Psoas muscle (tissue), 8 donors: ENCODE data around the gene GPR107. TPM values are rescaled to one million over a fixed set of nuclear protein-coding genes. Genes with fewer than 3 reads are reported as not detected.

ENCODE experiments used
- ATAC-seq, 4 donors: fragments of 200-7000 bp; cut with Tn5 transposase; one replicate each; pipeline ENCODE4 v1.9.1; 2020; ENCODE audit warnings: moderate library complexity in 3 of 4, mild to moderate bottlenecking in 2 of 4
- DNase-seq, 2 donors: peaks; one replicate each; pipeline ENCODE4 v3.0.0-alpha.2; 2020
- H3K27ac ChIP-seq: fragments of 200-600 bp; one replicate; pipeline ENCODE4 v1.8.0; 2022
- H3K27me3 ChIP-seq, 3 donors: fragments of 200-600 bp in 1 of 3; one replicate each; pipeline versions ENCODE4 v1.6.1 to v1.8.0; 2013 to 2022; ENCODE audit warnings: low read length in 2 of 3, mild to moderate bottlenecking in 2 of 3, moderate library complexity in 1 of 3; ENCODE audit not compliant: insufficient read depth in 3 of 3
- H3K36me3 ChIP-seq, 2 donors: fragments of 200-600 bp in 1 of 2; one replicate each; pipeline versions ENCODE4 v1.6.1 to v1.8.0; 2013 to 2022; ENCODE audit warnings: low read depth in 1 of 2, mild to moderate bottlenecking in 1 of 2, moderate library complexity in 1 of 2; ENCODE audit not compliant: insufficient read depth in 1 of 2
- H3K4me1 ChIP-seq: fragments of 200-600 bp; one replicate; pipeline ENCODE4 v1.8.0; 2022
- H3K4me3 ChIP-seq: fragments of 200-600 bp; one replicate; pipeline ENCODE4 v1.8.0; 2022; ENCODE audit warnings: mild to moderate bottlenecking
- H3K9me3 ChIP-seq: fragments of 200-600 bp; one replicate; pipeline ENCODE4 v1.8.0; 2022
- WGBS, 3 donors: extraction: QIAGEN DNeasy Blood & Tissue Kit; methylation state at CpG; one replicate each; pipeline versions ENCODE4 v1.1.6 to v1.1.7; 2013; 5-methylcytosine and 5-hydroxymethylcytosine counted together
- intact Hi-C, 2 donors: fragments of 100-400 bp; cut with DNase I; formaldehyde crosslinking; loops; one replicate each; pipeline versions ENCODE4 v1.11.0 to v1.14.2; 2022
- polyA plus RNA-seq, 3 donors: library from polyadenylated mRNA; stranded (reverse); fragments of 200-250 nt; gene quantifications; one replicate each; pipeline ENCODE4 v1.2.3, GENCODE V29; 2013
- total RNA-seq, 4 donors: library from RNA; stranded (reverse); fragmentation: NEBNext Ultra II Directional in 2 of 4; extraction: Animal tissue kit (Norgen Biotek cat#: 25700) in 2 of 4; gene quantifications; one replicate each; pipeline versions ENCODE4 v1.2.1 to v1.2.4, GENCODE V29; 2021 to 2023
- TF ChIP-seq, protein P1 (sequence below): fragments of 200-600 bp; IDR thresholded peaks from one replicate; pipeline ENCODE4 v1.8.0; 2022; ENCODE audit warnings: antibody characterized with exemption
- donor health status: healthy with polysubstance abuse.
- donor health status: DM: no; HTN: no; CAD: no; lungs with moderate emphysema.
- donor health status: Bipolar disorder and iron deficiency.
- donor health status: healthy.
- donor health status: DM: yes; HTN: yes; CAD: no.
- donor health status: DM: no; HTN: no; CAD: no.
- donor health status: DM: no; HTN: no; CAD: no.
- donor health status: DM: yes; HTN: yes; CAD: no.

GPR107 gene
- total and polyA plus RNA-seq, 7 donors: 8.9 to 28.1 (median 19.9) TPM

- peak in 1 of 2 donors; percentile 63 for DNase-seq
- Histone ChIP-seq H3K9me3 (no peaks in the 10 kb centered on the region), H3K27ac (no peak overlapping the region), H3K27me3 (peaks cover 0 to 8% (median 0%) of the 10 kb centered on the region in 3 donors), H3K36me3 (no peaks in the 10 kb centered on the region), H3K4me3 (no peak overlapping the region), H3K4me1 (no peaks in the 10 kb centered on the region)
- TF ChIP-seq, protein P1, sequence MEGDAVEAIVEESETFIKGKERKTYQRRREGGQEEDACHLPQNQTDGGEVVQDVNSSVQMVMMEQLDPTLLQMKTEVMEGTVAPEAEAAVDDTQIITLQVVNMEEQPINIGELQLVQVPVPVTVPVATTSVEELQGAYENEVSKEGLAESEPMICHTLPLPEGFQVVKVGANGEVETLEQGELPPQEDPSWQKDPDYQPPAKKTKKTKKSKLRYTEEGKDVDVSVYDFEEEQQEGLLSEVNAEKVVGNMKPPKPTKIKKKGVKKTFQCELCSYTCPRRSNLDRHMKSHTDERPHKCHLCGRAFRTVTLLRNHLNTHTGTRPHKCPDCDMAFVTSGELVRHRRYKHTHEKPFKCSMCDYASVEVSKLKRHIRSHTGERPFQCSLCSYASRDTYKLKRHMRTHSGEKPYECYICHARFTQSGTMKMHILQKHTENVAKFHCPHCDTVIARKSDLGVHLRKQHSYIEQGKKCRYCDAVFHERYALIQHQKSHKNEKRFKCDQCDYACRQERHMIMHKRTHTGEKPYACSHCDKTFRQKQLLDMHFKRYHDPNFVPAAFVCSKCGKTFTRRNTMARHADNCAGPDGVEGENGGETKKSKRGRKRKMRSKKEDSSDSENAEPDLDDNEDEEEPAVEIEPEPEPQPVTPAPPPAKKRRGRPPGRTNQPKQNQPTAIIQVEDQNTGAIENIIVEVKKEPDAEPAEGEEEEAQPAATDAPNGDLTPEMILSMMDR: no peak
- intact Hi-C loops: no loop called here
- 26 to 35% (median 34%) methylated on average over 6 of the region's 6 CpGs for WGBS, 3 donors
- ATAC-seq: peak in 1 of 4 donors; percentile 47
Observed at GRCh38 chr9:130156672-130157071, 103.0 kb downstream of the GPR107 start.

DNA sequence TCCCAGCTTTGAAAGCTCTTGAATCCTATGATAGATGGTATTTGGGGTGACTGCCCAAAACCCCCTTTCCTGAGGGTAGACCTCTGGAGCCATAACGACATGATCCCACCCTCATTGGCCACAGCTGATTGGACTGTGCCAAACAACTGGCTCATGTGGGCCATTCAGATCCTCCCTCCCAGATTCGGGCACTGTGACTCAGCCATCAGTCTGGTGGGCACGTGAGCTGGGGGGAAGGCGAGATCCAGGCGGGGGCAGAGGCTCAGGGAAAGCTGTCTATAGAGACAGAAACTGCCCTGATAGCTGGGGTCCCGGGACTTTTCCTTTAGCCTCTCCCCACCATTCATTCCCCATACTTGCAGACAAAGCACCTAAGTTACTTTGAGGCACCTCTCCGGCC lies 103.4 kb downstream of the GPR107 start:
- Histone ChIP-seq H3K9me3 (no peaks in the 10 kb centered on the region), H3K4me1 (no peaks in the 10 kb centered on the region), H3K36me3 (no peaks in the 10 kb centered on the region), H3K27me3 (peaks cover 0 to 8% (median 0%) of the 10 kb centered on the region in 3 donors), H3K27ac (no peak overlapping the region), H3K4me3 (no peak overlapping the region)
- DNase-seq (no peak), ATAC-seq (no peak)
- intact Hi-C loops: no loop called here
- WGBS, 3 donors: 44 to 63% (median 61%) methylated on average over 7 of the region's 7 CpGs
- TF ChIP-seq, protein P1: no peak

GRCh38 chr9:130158001-130158400 lies 104.3 kb downstream of the GPR107 start:
- H3K4me1 ChIP-seq: no peaks in the 10 kb centered on the region
- H3K36me3 ChIP-seq: no peaks in the 10 kb centered on the region
- no peak overlapping the region for H3K27ac ChIP-seq
- TF ChIP-seq, protein P1: no peak
- DNase-seq (no peak), ATAC-seq (no peak)
- no peak overlapping the region for H3K4me3 ChIP-seq
- WGBS, 3 donors: 85 to 88% (median 86%) methylated on average over 6 to 8 of the region's 8 CpGs
- intact Hi-C loops: no loop called here
- H3K27me3 ChIP-seq: peaks cover 0 to 8% (median 0%) of the 10 kb centered on the region in 3 donors
- H3K9me3 ChIP-seq: no peaks in the 10 kb centered on the region

DNA sequence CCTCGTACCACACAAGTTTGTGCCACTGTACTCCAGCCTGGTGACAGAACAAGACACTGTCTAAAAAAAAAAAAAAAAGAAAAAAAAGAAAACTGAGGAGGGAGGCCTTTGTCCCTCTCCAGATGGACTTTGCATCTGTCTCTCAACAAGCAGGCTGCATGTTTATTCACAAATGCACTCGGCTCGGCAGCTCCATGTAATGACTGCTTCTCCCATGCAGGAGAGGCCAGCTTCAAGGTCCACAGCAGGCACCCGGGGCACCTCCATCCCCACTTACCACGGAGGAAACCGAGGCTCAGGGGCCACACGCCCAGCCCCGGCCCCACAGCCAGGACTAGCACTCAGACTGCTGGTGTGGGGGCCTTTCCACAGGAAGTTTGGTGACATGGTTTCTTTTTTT lies 105.4 kb downstream of the GPR107 start:
- Histone ChIP-seq H3K36me3 (no peaks in the 10 kb centered on the region), H3K4me3 (no peak overlapping the region), H3K27me3 (peaks cover 0 to 8% (median 0%) of the 10 kb centered on the region in 3 donors), H3K9me3 (no peaks in the 10 kb centered on the region), H3K27ac (no peak overlapping the region), H3K4me1 (no peaks in the 10 kb centered on the region)
- WGBS, 3 donors: 82 to 89% (median 85%) methylated on average over 8 of the region's 8 CpGs
- intact Hi-C loops: no loop called here
- DNase-seq (no peak), ATAC-seq (no peak)
- TF ChIP-seq, protein P1: no peak
